ENCODE data around the gene C19orf67.
A peak's percentile ranks its signal among the peaks of the same experiment; 100 is the strongest.

GRCh38 chr19:14073261-14073924 is 12.2 kb downstream of the C19orf67 start:
- TF ChIP-seq YY1 (IDR thresholded peaks at IDR 0.05; ENCODE audit: extremely low read depth, insufficient replicate concordance, low read depth, low read length) (no peak), POLR2A (IDR thresholded peaks at IDR 0.05; ENCODE audit: borderline replicate concordance, extremely low read depth, insufficient read depth, insufficient read length) (no peak), JUND (IDR thresholded peaks at IDR 0.05) (no peak), POLR2AphosphoS5 (IDR thresholded peaks at IDR 0.05; ENCODE audit: low read depth, low read length) (no peak; the same call in 1 of the 2 replicates), ELF1 (IDR thresholded peaks at IDR 0.05; ENCODE audit: borderline replicate concordance, low read depth) (no peak), EZH2 (IDR thresholded peaks at IDR 0.05) (no peak), EGR1 (IDR thresholded peaks at IDR 0.05; ENCODE audit: low read depth) (no peak), RAD21 (IDR thresholded peaks at IDR 0.05; ENCODE audit: low read depth) (no peak), REST (IDR thresholded peaks at IDR 0.05; ENCODE audit: low read depth) (no peak), TCF7L2 (IDR thresholded peaks at IDR 0.05; ENCODE audit: borderline replicate concordance, extremely low read depth, insufficient read depth, insufficient read length) (no peak), EZH2phosphoT487 (IDR thresholded peaks at IDR 0.05; ENCODE audit: borderline replicate concordance) (no peak), FOSL1 (IDR thresholded peaks at IDR 0.05; ENCODE audit: low read depth) (no peak)
- TF ChIP-seq, protein P1, sequence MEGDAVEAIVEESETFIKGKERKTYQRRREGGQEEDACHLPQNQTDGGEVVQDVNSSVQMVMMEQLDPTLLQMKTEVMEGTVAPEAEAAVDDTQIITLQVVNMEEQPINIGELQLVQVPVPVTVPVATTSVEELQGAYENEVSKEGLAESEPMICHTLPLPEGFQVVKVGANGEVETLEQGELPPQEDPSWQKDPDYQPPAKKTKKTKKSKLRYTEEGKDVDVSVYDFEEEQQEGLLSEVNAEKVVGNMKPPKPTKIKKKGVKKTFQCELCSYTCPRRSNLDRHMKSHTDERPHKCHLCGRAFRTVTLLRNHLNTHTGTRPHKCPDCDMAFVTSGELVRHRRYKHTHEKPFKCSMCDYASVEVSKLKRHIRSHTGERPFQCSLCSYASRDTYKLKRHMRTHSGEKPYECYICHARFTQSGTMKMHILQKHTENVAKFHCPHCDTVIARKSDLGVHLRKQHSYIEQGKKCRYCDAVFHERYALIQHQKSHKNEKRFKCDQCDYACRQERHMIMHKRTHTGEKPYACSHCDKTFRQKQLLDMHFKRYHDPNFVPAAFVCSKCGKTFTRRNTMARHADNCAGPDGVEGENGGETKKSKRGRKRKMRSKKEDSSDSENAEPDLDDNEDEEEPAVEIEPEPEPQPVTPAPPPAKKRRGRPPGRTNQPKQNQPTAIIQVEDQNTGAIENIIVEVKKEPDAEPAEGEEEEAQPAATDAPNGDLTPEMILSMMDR (IDR thresholded peaks at IDR 0.05 in 2 of 3, conservative IDR thresholded peaks at IDR 0.05 in 1 of 3; ENCODE audit: borderline replicate concordance in 1 of 3, insufficient read depth in 1 of 3, low read depth in 2 of 3, low read length in 2 of 3) = peak in 2 of 3 experiments; percentile 19 to 22; a peak in 2 of 6 replicates
- TF ChIP-seq, protein P2, sequence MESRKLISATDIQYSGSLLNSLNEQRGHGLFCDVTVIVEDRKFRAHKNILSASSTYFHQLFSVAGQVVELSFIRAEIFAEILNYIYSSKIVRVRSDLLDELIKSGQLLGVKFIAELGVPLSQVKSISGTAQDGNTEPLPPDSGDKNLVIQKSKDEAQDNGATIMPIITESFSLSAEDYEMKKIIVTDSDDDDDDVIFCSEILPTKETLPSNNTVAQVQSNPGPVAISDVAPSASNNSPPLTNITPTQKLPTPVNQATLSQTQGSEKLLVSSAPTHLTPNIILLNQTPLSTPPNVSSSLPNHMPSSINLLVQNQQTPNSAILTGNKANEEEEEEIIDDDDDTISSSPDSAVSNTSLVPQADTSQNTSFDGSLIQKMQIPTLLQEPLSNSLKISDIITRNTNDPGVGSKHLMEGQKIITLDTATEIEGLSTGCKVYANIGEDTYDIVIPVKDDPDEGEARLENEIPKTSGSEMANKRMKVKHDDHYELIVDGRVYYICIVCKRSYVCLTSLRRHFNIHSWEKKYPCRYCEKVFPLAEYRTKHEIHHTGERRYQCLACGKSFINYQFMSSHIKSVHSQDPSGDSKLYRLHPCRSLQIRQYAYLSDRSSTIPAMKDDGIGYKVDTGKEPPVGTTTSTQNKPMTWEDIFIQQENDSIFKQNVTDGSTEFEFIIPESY (IDR thresholded peaks at IDR 0.05; ENCODE audit: extremely low read depth, insufficient replicate concordance, low read length) = no peak
